OCI-LY7 (cell line): ENCODE results near the gene GABPB1.

Source experiments
- EZH2phosphoT487 ChIP-seq: fragments of 200-600 bp; sonication (generic); IDR thresholded peaks from 2 replicates; pipeline ENCODE4 v1.6.1; 2018; ENCODE audit warnings: low read depth, borderline replicate concordance, mild to moderate bottlenecking, mixed run types, antibody characterized with exemption, low read length, moderate library complexity, mixed read lengths
- TF ChIP-seq, protein P1 (sequence below): fragments of 200-600 bp; sonication (generic); conservative IDR thresholded peaks from 2 replicates; pipeline ENCODE4 v1.5.1; 2014; ENCODE audit warnings: mild to moderate bottlenecking, antibody characterized with exemption, low read length, moderate library complexity, mixed read lengths

DNA sequence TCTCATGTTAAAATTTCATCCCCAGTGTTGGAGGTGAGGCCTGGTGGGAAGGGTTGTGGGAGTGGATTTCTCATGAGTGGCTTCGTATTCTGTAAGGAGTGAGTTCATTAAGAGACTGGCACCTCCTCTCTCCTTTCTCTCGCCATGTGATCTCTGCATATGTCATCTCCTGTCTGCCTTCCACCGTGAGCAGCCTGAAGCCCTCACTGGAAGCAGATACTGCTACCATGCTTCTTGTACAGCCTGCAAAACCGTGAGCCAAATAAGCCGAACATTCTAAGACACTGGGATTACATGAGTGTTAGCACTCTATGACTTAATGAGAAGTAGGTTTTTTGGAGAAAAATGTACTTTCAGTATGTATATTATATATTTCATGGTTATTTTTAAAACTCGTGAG, 6.8 kb upstream of the GABPB1 start:
- TF ChIP-seq, protein P1, sequence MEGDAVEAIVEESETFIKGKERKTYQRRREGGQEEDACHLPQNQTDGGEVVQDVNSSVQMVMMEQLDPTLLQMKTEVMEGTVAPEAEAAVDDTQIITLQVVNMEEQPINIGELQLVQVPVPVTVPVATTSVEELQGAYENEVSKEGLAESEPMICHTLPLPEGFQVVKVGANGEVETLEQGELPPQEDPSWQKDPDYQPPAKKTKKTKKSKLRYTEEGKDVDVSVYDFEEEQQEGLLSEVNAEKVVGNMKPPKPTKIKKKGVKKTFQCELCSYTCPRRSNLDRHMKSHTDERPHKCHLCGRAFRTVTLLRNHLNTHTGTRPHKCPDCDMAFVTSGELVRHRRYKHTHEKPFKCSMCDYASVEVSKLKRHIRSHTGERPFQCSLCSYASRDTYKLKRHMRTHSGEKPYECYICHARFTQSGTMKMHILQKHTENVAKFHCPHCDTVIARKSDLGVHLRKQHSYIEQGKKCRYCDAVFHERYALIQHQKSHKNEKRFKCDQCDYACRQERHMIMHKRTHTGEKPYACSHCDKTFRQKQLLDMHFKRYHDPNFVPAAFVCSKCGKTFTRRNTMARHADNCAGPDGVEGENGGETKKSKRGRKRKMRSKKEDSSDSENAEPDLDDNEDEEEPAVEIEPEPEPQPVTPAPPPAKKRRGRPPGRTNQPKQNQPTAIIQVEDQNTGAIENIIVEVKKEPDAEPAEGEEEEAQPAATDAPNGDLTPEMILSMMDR, result no peak
- no peak for TF ChIP-seq EZH2phosphoT487
